GM23338 (cell line): ENCODE measurements around the gene KPNA5. TPM values are rescaled to one million over a fixed set of nuclear protein-coding genes. Genes with fewer than 3 reads are reported as not detected.
A peak's percentile ranks its signal among the peaks of the same experiment; 100 is the strongest.

Experiments
- ATAC-seq: fragments of 200-7000 bp; cut with Tn5 transposase; 3 replicates; pipeline ENCODE4 v1.9.1; 2020
- DNase-seq: peaks from one replicate; pipeline ENCODE4 v3.0.0-alpha.2; 2015; ENCODE audit warnings: low spot score
- H2AFZ ChIP-seq: fragments of 200-600 bp; sonication (generic); 2 replicates; pipeline ENCODE4 v1.8.0; 2016; ENCODE audit warnings: antibody characterized with exemption, mild to moderate bottlenecking, moderate library complexity
- H3F3A ChIP-seq: fragments of 200-600 bp; sonication (generic); replicated peaks from 2 replicates; pipeline ENCODE4 v1.8.0; 2017; ENCODE audit warnings: antibody characterized with exemption, mixed run types, low read depth
- H3K27ac ChIP-seq: fragments of 200-600 bp; sonication (generic); 2 replicates; pipeline ENCODE4 v1.6.1; 2016; ENCODE audit warnings: low read depth
- H3K27me3 ChIP-seq: fragments of 200-600 bp; sonication (generic); 2 replicates; pipeline ENCODE4 v1.8.0; 2016; ENCODE audit warnings: mild to moderate bottlenecking, mixed run types, moderate library complexity; ENCODE audit not compliant: insufficient read depth
- H3K36me3 ChIP-seq: fragments of 200-600 bp; sonication (generic); 2 replicates; pipeline ENCODE4 v1.8.0; 2016; ENCODE audit warnings: mild to moderate bottlenecking; ENCODE audit not compliant: insufficient read depth
- H3K4me1 ChIP-seq: fragments of 200-600 bp; sonication (generic); 2 replicates; pipeline ENCODE4 v1.8.0; 2016; ENCODE audit warnings: mild to moderate bottlenecking, moderate library complexity; ENCODE audit not compliant: insufficient read depth
- H3K4me2 ChIP-seq: fragments of 200-600 bp; sonication (generic); 2 replicates; pipeline ENCODE4 v1.7.1; 2017; ENCODE audit warnings: mixed run types
- H3K4me3 ChIP-seq: fragments of 200-600 bp; sonication (generic); 2 replicates; pipeline ENCODE4 v1.6.1; 2016; ENCODE audit warnings: mixed run types
- H3K79me2 ChIP-seq: fragments of 200-600 bp; sonication (generic); replicated peaks from 2 replicates; pipeline ENCODE4 v1.8.0; 2017; ENCODE audit warnings: mild to moderate bottlenecking; ENCODE audit not compliant: insufficient read depth
- H3K9me2 ChIP-seq: fragments of 200-600 bp; sonication (generic); 2 replicates; pipeline ENCODE4 v1.8.0; 2017; ENCODE audit not compliant: insufficient read depth
- H4K20me1 ChIP-seq: fragments of 200-600 bp; sonication (generic); replicated peaks from 2 replicates; pipeline ENCODE4 v1.8.0; 2017; ENCODE audit warnings: mild to moderate bottlenecking; ENCODE audit not compliant: insufficient read depth
- H3K27ac Mint-ChIP-seq: 2 replicates; pipeline ENCODE4 v1.8.0; 2020; ENCODE audit warnings: inconsistent platforms, mild to moderate bottlenecking, moderate library complexity, mixed read lengths
- H3K27me3 Mint-ChIP-seq: 3 replicates; pipeline ENCODE4 v1.8.0; 2022; ENCODE audit warnings: low read depth, mild to moderate bottlenecking, moderate library complexity, mixed read lengths, inconsistent platforms; ENCODE audit not compliant: insufficient read depth, poor library complexity
- H3K36me3 Mint-ChIP-seq: 3 replicates; pipeline ENCODE4 v1.8.0; 2021; ENCODE audit warnings: low read depth, mild to moderate bottlenecking, inconsistent platforms, moderate library complexity, mixed read lengths
- H3K4me1 Mint-ChIP-seq: 3 replicates; pipeline ENCODE4 v1.8.0; 2020; ENCODE audit warnings: mild to moderate bottlenecking, inconsistent platforms, mixed read lengths
- H3K4me3 Mint-ChIP-seq: 3 replicates; pipeline ENCODE4 v1.8.0; 2021; ENCODE audit warnings: moderate library complexity, mild to moderate bottlenecking, inconsistent platforms, mixed read lengths
- H3K9me3 Mint-ChIP-seq: 3 replicates; pipeline ENCODE4 v1.8.0; 2020; ENCODE audit warnings: moderate library complexity, mild to moderate bottlenecking, inconsistent platforms, mixed read lengths
- CTCF ChIP-seq, 2 experiments: fragments of 200-600 bp in 1 of 2; sonication (generic) in 1 of 2; conservative IDR thresholded peaks; 2 replicates each; pipeline versions ENCODE4 v1.5.1 to v1.6.1; 2016 to 2017; ENCODE audit warnings: antibody characterized with exemption in 2 of 2, low read depth in 2 of 2, mild to moderate bottlenecking in 2 of 2, moderate library complexity in 1 of 2
- EZH2 ChIP-seq: fragments of 200-600 bp; sonication (generic); IDR thresholded peaks from one replicate; pipeline ENCODE4 v1.8.0; 2017; ENCODE audit warnings: antibody characterized with exemption, mild to moderate bottlenecking, low read depth; ENCODE audit not compliant: unreplicated experiment
- JUNB ChIP-seq: IDR thresholded peaks from one replicate; pipeline ENCODE4 v1.6.1; 2016; ENCODE audit warnings: antibody characterized with exemption; ENCODE audit not compliant: unreplicated experiment
- POLR2AphosphoS5 ChIP-seq: IDR thresholded peaks from 2 replicates; pipeline ENCODE4 v1.6.1; 2016; ENCODE audit warnings: antibody characterized with exemption, low read depth
- REST ChIP-seq: IDR thresholded peaks from one replicate; pipeline ENCODE4 v1.6.1; 2018; ENCODE audit warnings: antibody characterized with exemption; ENCODE audit not compliant: unreplicated experiment
- ZNF331 ChIP-seq: fragments of 250-450 bp; sonication (Bioruptor Pico); IDR thresholded peaks from 2 replicates; pipeline ENCODE4 v1.5.0; 2020; ENCODE audit warnings: low read depth, mild to moderate bottlenecking, moderate library complexity
- polyA plus RNA-seq: library from polyadenylated mRNA; unstranded; fragments of >200 nt; fragmentation: Nextera tagmentation; extraction: Ambion mirVana; gene quantifications from 2 replicates; pipeline ENCODE4 v1.2.1, GENCODE V29; 2016
- total RNA-seq: library from RNA; depleted of rRNA; stranded (reverse); fragments of >200 nt; shearing (Covaris generic); gene quantifications from 2 replicates; pipeline ENCODE4 v1.2.3, GENCODE V29; 2014

KPNA5 gene
- total and polyA plus RNA-seq, 2 experiments from 2014 or later = 6.9 to 16.3 TPM

DNA sequence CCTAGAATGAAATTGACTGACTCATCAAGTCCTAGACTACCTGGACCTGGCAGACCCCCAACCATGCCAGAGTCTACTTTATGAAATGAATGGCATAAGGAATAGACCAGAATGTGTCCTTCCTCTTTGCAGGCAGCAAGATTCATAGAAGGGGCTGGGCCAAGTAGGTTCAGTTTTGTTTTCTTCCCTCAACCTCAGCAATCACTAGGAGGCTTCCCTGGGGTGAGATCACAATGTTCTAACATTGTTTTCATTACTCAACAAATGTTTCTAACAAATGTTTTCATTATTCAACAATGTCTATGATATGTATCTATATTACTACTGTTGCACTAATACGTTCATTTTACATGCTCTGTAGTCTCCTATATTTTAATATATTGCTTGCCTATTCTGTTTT is 92.9 kb downstream of the KPNA5 start:
- no peaks in the 10 kb centered on the region for H3F3A ChIP-seq
- H3K4me1 ChIP-seq = no peaks in the 10 kb centered on the region
- TF ChIP-seq REST = no peak
- no peak for TF ChIP-seq POLR2AphosphoS5
- no peak for TF ChIP-seq JUNB
- no peak for TF ChIP-seq ZNF331 (CRISPR knock-in tag)
- no peak overlapping the region for H3K27ac Mint-ChIP-seq
- DNase-seq (no peak), ATAC-seq (no peak)
- no peaks in the 10 kb centered on the region for H3K36me3 Mint-ChIP-seq
- no peak overlapping the region for H3K4me3 ChIP-seq
- H3K36me3 ChIP-seq = no peaks in the 10 kb centered on the region
- H3K27ac ChIP-seq = no peak overlapping the region
- H3K4me2 ChIP-seq = no peak overlapping the region
- no peaks in the 10 kb centered on the region for H3K9me3 Mint-ChIP-seq
- H3K4me1 Mint-ChIP-seq = no peaks in the 10 kb centered on the region
- H3K27me3 ChIP-seq = no peaks in the 10 kb centered on the region
- H2AFZ ChIP-seq = no peak overlapping the region
- H3K4me3 Mint-ChIP-seq = no peak overlapping the region
- no peaks in the 10 kb centered on the region for H4K20me1 ChIP-seq
- H3K79me2 ChIP-seq = no peaks in the 10 kb centered on the region
- peaks cover 2% of the 10 kb centered on the region for H3K27me3 Mint-ChIP-seq
- H3K9me2 ChIP-seq = no peaks in the 10 kb centered on the region

- H3K27ac ChIP-seq = no peak overlapping the region
- H2AFZ ChIP-seq = no peak overlapping the region
Observed at GRCh38 chr6:116779573-116780164, 98.7 kb downstream of the KPNA5 start.

More at GRCh38 chr6:116779573-116780164, 98.7 kb downstream of the KPNA5 start:
- Mint-ChIP-seq H3K4me3 (no peak overlapping the region), H3K4me1 (no peaks in the 10 kb centered on the region), H3K27me3 (no peaks in the 10 kb centered on the region), H3K9me3 (no peaks in the 10 kb centered on the region), H3K27ac (no peak overlapping the region), H3K36me3 (no peaks in the 10 kb centered on the region)
- no peaks in the 10 kb centered on the region for H3F3A ChIP-seq
- peak; percentile 66 for ATAC-seq
- TF ChIP-seq JUNB (no peak), ZNF331 (CRISPR knock-in tag) (no peak), EZH2 (no peak), CTCF (conservative IDR thresholded peaks at IDR 0.05; ENCODE audit: low read depth in 2 of 2) (peak; percentile 54 to 72)
- no peaks in the 10 kb centered on the region for H3K9me2 ChIP-seq
- no peaks in the 10 kb centered on the region for H4K20me1 ChIP-seq
- peak; percentile 85 for DNase-seq
- H3K36me3 ChIP-seq = no peaks in the 10 kb centered on the region
- no peaks in the 10 kb centered on the region for H3K27me3 ChIP-seq
- H3K4me1 ChIP-seq = no peaks in the 10 kb centered on the region
- no peaks in the 10 kb centered on the region for H3K79me2 ChIP-seq
- no peak overlapping the region for H3K4me2 ChIP-seq
- H3K4me3 ChIP-seq = no peak overlapping the region
